ENCODE results near the gene OPCML. TPM values are rescaled to one million over a fixed set of nuclear protein-coding genes. Genes with fewer than 3 reads are reported as not detected.

Gene OPCML
- total RNA-seq, 1 experiment from 2014 or later = not detected

DNA sequence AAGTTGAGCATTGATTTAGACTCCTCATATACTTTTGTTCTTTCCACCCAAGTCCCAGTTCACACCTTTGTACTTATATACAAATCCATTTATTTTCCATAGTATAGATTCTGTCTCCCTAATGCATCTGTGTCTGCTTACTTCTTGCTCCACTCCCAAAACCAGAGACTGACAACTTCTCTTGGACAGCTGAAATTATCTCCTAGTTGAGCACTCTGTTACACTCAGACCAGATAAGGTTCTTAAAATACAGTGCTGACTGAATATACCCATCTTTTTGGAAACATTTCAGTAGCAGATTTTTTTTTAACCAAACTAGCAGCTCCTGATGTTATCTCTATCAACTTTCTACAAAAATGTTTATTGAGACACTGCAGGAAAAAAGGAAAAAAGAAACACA is 106.3 kb downstream of the OPCML start:
- POLR2A ChIA-PET (ENCODE audit: unreplicated experiment) = no interaction called here
- no TSS peak for BruUV-seq (replicated peaks)
- intact Hi-C loops (cut with micrococcal nuclease) = no loop called here

DNA sequence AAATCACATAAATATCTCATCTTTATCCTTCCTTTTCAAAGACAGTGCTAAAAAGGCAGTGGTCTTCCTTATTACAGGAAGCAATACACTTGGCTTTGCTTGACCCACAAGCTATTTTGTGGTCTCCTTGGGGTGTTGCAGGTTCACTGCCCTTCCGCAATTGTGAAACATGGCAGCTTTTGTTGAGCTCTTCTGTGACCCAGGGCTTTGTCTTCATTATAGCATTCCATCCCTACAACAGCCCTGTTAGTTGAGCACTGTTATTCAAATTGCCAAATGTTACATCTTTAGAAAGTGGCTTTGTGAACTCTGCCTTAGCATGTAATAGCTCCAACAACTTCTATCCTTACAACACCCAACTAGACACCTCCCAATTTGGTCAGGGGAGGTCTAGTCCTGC is 107.1 kb downstream of the OPCML start:
- Histone ChIP-seq H3K9ac (ENCODE audit: low read length) (no peak overlapping the region), H2AFZ (ENCODE audit: low read length) (no peak overlapping the region), H4K20me1 (ENCODE audit: low read length) (no peaks in the 10 kb centered on the region), H3K4me1 (ENCODE audit: insufficient read depth, low read length) (no peaks in the 10 kb centered on the region), H3K4me2 (ENCODE audit: low read length) (no peak overlapping the region), H3F3A (ENCODE audit: low read length, unreplicated experiment) (no peaks in the 10 kb centered on the region), H3K79me2 (ENCODE audit: low read length) (no peaks in the 10 kb centered on the region), H3K9me3 (ENCODE audit: low read length) (peaks cover 36% of the 10 kb centered on the region), H3K27ac (ENCODE audit: low read length) (no peak overlapping the region), H3K4me3 (ENCODE audit: low read length) (no peak overlapping the region), H3K27me3 (ENCODE audit: low read length) (no peaks in the 10 kb centered on the region), H3K36me3 (ENCODE audit: low read depth, low read length) (no peaks in the 10 kb centered on the region), H3K9me2 (replicated peaks; ENCODE audit: low read length) (no peaks in the 10 kb centered on the region)
- ATAC-seq (no peak), DNase-seq (no peak)
- intact Hi-C loops (cut with micrococcal nuclease) = no loop called here
- no TSS peak for BruUV-seq (replicated peaks)
- CTCF ChIA-PET = no interaction called here
- POLR2A ChIA-PET (ENCODE audit: unreplicated experiment) = no interaction called here
- TF ChIP-seq EZH2phosphoT487 (IDR thresholded peaks at IDR 0.05; ENCODE audit: borderline replicate concordance, low read length) = no peak
- TF ChIP-seq, protein P1, sequence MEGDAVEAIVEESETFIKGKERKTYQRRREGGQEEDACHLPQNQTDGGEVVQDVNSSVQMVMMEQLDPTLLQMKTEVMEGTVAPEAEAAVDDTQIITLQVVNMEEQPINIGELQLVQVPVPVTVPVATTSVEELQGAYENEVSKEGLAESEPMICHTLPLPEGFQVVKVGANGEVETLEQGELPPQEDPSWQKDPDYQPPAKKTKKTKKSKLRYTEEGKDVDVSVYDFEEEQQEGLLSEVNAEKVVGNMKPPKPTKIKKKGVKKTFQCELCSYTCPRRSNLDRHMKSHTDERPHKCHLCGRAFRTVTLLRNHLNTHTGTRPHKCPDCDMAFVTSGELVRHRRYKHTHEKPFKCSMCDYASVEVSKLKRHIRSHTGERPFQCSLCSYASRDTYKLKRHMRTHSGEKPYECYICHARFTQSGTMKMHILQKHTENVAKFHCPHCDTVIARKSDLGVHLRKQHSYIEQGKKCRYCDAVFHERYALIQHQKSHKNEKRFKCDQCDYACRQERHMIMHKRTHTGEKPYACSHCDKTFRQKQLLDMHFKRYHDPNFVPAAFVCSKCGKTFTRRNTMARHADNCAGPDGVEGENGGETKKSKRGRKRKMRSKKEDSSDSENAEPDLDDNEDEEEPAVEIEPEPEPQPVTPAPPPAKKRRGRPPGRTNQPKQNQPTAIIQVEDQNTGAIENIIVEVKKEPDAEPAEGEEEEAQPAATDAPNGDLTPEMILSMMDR (conservative IDR thresholded peaks at IDR 0.05; ENCODE audit: low read depth, low read length) = no peak
- no peak for TF ChIP-seq EZH2 (IDR thresholded peaks at IDR 0.05; ENCODE audit: low read length, unreplicated experiment)

More for the DNA sequence above, 106.3 kb downstream of the OPCML start:
- H3K4me2 ChIP-seq (ENCODE audit: low read length) = no peak overlapping the region
- CTCF ChIA-PET = no interaction called here
- no peak overlapping the region for H3K9ac ChIP-seq (ENCODE audit: low read length)
- DNase-seq (no peak), ATAC-seq (no peak)
- no peaks in the 10 kb centered on the region for H4K20me1 ChIP-seq (ENCODE audit: low read length)
- no peak overlapping the region for H3K27ac ChIP-seq (ENCODE audit: low read length)
- no peaks in the 10 kb centered on the region for H3K4me1 ChIP-seq (ENCODE audit: insufficient read depth, low read length)
- H3K9me3 ChIP-seq (ENCODE audit: low read length) = peaks cover 38% of the 10 kb centered on the region; the same call in 1 of the 2 replicates
- H3K9me2 ChIP-seq (replicated peaks; ENCODE audit: low read length) = no peaks in the 10 kb centered on the region
- H3K36me3 ChIP-seq (ENCODE audit: low read depth, low read length) = no peaks in the 10 kb centered on the region
- TF ChIP-seq EZH2phosphoT487 (IDR thresholded peaks at IDR 0.05; ENCODE audit: borderline replicate concordance, low read length) (no peak), EZH2 (IDR thresholded peaks at IDR 0.05; ENCODE audit: low read length, unreplicated experiment) (no peak)
- TF ChIP-seq, protein P1 (conservative IDR thresholded peaks at IDR 0.05; ENCODE audit: low read depth, low read length) = no peak
- H2AFZ ChIP-seq (ENCODE audit: low read length) = no peak overlapping the region
- H3K27me3 ChIP-seq (ENCODE audit: low read length) = no peaks in the 10 kb centered on the region
- no peaks in the 10 kb centered on the region for H3F3A ChIP-seq (ENCODE audit: low read length, unreplicated experiment)
- H3K4me3 ChIP-seq (ENCODE audit: low read length) = no peak overlapping the region
- H3K79me2 ChIP-seq (ENCODE audit: low read length) = no peaks in the 10 kb centered on the region

DNA sequence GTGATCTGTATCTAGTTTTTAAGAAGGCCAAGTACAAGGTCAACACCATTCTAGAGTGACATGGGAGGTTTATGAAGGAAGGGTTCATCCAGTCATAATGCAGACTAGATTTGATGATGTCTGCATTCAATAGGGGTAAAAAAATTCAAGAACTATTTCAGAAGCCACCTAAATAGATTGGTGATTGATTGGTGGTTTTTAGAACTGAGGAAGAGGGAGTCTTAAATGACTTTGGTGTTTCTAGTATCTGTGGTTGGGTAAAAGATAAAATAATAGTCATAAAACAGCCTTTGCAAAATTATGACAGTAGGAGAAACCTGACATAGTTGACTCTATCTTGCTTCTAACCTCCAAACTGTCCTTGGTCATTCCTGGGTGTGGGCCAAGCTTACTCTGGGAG is 114.1 kb downstream of the OPCML start:
- CTCF ChIA-PET = no interaction called here
- intact Hi-C loops (cut with micrococcal nuclease) = no loop called here
- Histone ChIP-seq H3K36me3 (ENCODE audit: low read depth, low read length) (no peaks in the 10 kb centered on the region), H3K4me3 (ENCODE audit: low read length) (no peak overlapping the region), H3K27ac (ENCODE audit: low read length) (no peak overlapping the region), H3K9ac (ENCODE audit: low read length) (no peak overlapping the region), H2AFZ (ENCODE audit: low read length) (no peak overlapping the region), H3K27me3 (ENCODE audit: low read length) (no peaks in the 10 kb centered on the region), H3K4me2 (ENCODE audit: low read length) (no peak overlapping the region), H3F3A (ENCODE audit: low read length, unreplicated experiment) (no peaks in the 10 kb centered on the region), H3K79me2 (ENCODE audit: low read length) (no peaks in the 10 kb centered on the region), H4K20me1 (ENCODE audit: low read length) (no peaks in the 10 kb centered on the region), H3K9me3 (ENCODE audit: low read length) (peaks cover 36% of the 10 kb centered on the region), H3K4me1 (ENCODE audit: insufficient read depth, low read length) (no peaks in the 10 kb centered on the region), H3K9me2 (replicated peaks; ENCODE audit: low read length) (no peaks in the 10 kb centered on the region)
- ATAC-seq = no peak
- no TSS peak for BruUV-seq (replicated peaks)
- TF ChIP-seq, protein P1 (conservative IDR thresholded peaks at IDR 0.05; ENCODE audit: low read depth, low read length) = no peak
- TF ChIP-seq EZH2phosphoT487 (IDR thresholded peaks at IDR 0.05; ENCODE audit: borderline replicate concordance, low read length) = no peak
- TF ChIP-seq EZH2 (IDR thresholded peaks at IDR 0.05; ENCODE audit: low read length, unreplicated experiment) = no peak
- no peak for DNase-seq
- POLR2A ChIA-PET (ENCODE audit: unreplicated experiment) = no interaction called here

All from PC-3 (cell line).